Dendritic cell treated with granulocyte-macrophage colony-stimulating factor and Interleukin-4, amounts not matched to agents 40 ng/mL and 50 ng/mL, for 4 days (primary cell): ENCODE measurements around the gene RARG.
A peak's percentile ranks its signal among the peaks of the same experiment; 100 is the strongest.

Source experiments
- H3K27ac Mint-ChIP-seq: one replicate; pipeline ENCODE4 v1.8.0; 2022; ENCODE audit warnings: mild to moderate bottlenecking, mixed read lengths
- H3K27me3 Mint-ChIP-seq: one replicate; pipeline ENCODE4 v1.8.0; 2022; ENCODE audit warnings: mild to moderate bottlenecking, mixed read lengths
- H3K36me3 Mint-ChIP-seq: one replicate; pipeline ENCODE4 v1.8.0; 2022; ENCODE audit warnings: low read depth, mixed read lengths
- H3K4me1 Mint-ChIP-seq: one replicate; pipeline ENCODE4 v1.8.0; 2022; ENCODE audit warnings: low read depth, mixed read lengths
- H3K4me3 Mint-ChIP-seq: one replicate; pipeline ENCODE4 v1.8.0; 2022; ENCODE audit warnings: mild to moderate bottlenecking, moderate library complexity, mixed read lengths
- H3K9me3 Mint-ChIP-seq: one replicate; pipeline ENCODE4 v1.8.0; 2022; ENCODE audit warnings: mixed read lengths
- intact Hi-C: fragments of 100-400 bp; cut with micrococcal nuclease; formaldehyde crosslinking; loops from one replicate; pipeline ENCODE4 v1.15.0; 2022

Gene RARG

DNA sequence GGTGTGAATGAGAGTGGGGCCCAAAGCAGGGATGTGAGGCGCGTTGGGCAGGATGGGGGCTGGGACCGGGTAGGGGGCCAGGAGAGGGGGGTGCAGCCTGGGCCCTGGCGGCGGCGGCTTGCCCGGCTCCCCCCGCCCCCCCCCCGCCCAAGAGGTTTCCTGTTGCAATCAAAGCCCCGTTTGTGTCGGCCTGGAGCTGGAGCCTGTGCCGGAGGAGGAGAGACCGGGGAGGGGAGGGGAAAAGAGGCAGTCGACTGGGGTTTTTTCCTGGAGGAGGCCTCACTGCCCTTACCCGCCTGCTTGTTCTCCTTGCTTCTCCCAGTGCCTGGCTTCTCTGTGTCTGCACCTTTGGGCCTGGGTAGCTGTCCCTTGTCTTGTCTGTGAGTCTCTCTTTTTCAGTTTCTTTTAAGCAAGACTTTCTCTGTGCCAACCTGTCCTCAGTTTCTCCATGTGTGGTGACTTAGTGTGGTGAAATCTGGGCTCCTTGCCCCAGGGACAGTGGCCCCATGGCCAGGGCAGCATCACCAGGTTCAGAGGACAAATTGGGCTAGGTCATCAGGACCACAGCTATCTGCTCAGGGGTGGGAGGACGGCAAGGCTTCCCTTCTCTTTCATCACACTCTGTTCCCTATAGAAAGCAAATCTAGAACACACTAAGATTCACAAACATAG, 8.5 kb downstream of the RARG start:
- intact Hi-C loops, result no loop called here
- peaks cover 24% of the 10 kb centered on the region for H3K27me3 Mint-ChIP-seq
- peaks cover 8% of the 10 kb centered on the region for H3K36me3 Mint-ChIP-seq
- no peak overlapping the region for H3K4me3 Mint-ChIP-seq
- H3K9me3 Mint-ChIP-seq, result no peaks in the 10 kb centered on the region
- H3K4me1 Mint-ChIP-seq, result peaks cover 85% of the 10 kb centered on the region
- peak overlapping the region; percentile 36 for H3K27ac Mint-ChIP-seq

GRCh38 chr12:53222806-53223261, 9.2 kb downstream of the RARG start:
- Mint-ChIP-seq H3K9me3 (no peaks in the 10 kb centered on the region), H3K27me3 (peaks cover 24% of the 10 kb centered on the region), H3K27ac (peak overlapping the region; percentile 36), H3K4me3 (no peak overlapping the region), H3K36me3 (peaks cover 8% of the 10 kb centered on the region), H3K4me1 (peaks cover 85% of the 10 kb centered on the region)
- intact Hi-C loops, result no loop called here

DNA sequence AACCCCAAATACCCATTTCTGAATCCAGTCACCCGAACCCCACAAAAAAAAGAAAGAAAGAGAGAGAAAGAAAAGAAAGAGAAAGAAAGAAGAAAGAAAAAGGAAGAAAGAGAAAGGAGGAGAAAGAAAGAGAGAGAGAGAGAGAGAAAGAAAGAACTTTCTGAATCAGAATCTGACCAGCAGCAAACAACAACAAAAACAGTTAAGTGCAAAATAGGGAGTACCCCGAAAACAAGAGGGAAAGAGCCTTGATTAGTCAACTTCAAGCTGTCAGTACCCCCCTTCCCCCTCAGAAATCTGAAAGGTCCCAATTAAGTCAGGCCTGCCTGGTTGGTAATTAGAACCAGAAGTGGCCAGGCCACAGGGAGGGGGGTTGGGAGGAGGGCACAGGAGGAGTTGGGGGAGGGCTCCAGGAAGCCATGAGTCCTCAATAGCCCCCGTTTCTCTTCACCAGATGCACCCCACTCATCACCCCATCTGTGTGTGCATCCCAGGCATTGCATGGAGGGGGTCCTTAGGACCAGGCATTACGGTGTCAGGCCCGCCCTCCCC, 9.8 kb downstream of the RARG start:
- Mint-ChIP-seq H3K36me3 (peaks cover 10% of the 10 kb centered on the region), H3K27me3 (peaks cover 24% of the 10 kb centered on the region), H3K9me3 (no peaks in the 10 kb centered on the region), H3K4me3 (peak overlapping the region; percentile 54), H3K4me1 (peaks cover 85% of the 10 kb centered on the region), H3K27ac (peak overlapping the region; percentile 96)
- intact Hi-C loops, result no loop called here

GRCh38 chr12:53221203-53222080, 10.6 kb downstream of the RARG start:
- Mint-ChIP-seq H3K27me3 (peaks cover 19% of the 10 kb centered on the region), H3K36me3 (peaks cover 18% of the 10 kb centered on the region), H3K4me3 (peak overlapping the region; percentile 87), H3K27ac (peak overlapping the region; percentile 96), H3K4me1 (peaks cover 88% of the 10 kb centered on the region), H3K9me3 (no peaks in the 10 kb centered on the region)
- intact Hi-C loops, result loop anchor here (2.0 kb wide), 3 partner anchors 31 to 77 kb away; partner anchors contain the start of genes ESPL1 and MYG1

GRCh38 chr12:53220694-53221202, 11.3 kb downstream of the RARG start:
- peak overlapping the region; percentile 87 for H3K4me3 Mint-ChIP-seq
- peaks cover 91% of the 10 kb centered on the region for H3K4me1 Mint-ChIP-seq
- peaks cover 17% of the 10 kb centered on the region for H3K27me3 Mint-ChIP-seq
- intact Hi-C loops, result loop anchor here (2.0 kb wide), 3 partner anchors 32 to 78 kb away; partner anchors contain the start of genes ESPL1 and MYG1
- peak overlapping the region; percentile 96 for H3K27ac Mint-ChIP-seq
- H3K9me3 Mint-ChIP-seq, result no peaks in the 10 kb centered on the region
- peaks cover 24% of the 10 kb centered on the region for H3K36me3 Mint-ChIP-seq

DNA sequence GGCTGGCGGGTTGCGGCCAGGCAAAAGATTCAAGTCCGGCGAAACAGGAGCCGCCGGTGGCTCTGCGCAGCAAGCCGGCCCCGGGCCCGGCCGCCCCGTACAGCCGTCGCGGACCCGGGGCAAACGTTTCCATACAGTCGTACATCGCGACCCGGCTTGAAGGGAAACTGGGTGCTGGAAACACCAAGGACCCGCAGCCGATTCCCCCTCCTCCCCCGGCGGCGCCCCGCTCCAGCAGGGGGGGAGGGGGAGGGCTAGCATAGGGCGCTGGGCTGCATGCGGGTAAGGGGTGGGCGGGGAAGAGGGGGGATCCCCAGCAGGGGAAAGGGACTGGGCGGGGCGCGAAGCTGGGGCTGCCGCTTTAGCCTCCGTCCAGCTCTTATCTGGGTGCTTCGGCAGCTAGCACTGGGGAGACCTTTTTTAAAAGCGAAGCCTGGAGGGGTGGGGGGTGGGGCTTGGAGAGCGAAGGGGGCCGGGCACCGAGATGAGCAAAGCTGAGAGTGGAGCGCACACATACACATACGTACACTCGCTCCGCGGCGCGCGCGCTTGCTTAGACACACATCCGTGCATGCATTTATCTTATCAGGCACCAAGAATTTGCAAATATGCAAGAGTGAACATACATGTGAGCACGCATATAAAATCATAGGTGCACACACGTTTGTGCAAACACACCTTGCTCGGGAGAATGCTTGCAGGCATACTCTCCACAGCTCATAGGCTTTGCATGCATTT, 11.9 kb downstream of the RARG start:
- Mint-ChIP-seq H3K27me3 (peaks cover 11% of the 10 kb centered on the region), H3K36me3 (peaks cover 30% of the 10 kb centered on the region), H3K4me3 (peak overlapping the region; percentile 87), H3K4me1 (peaks cover 91% of the 10 kb centered on the region), H3K27ac (peak overlapping the region; percentile 96), H3K9me3 (no peaks in the 10 kb centered on the region)
- intact Hi-C loops, result loop anchor here (2.0 kb wide), 3 partner anchors 33 to 79 kb away; partner anchors contain the start of genes ESPL1 and MYG1

DNA sequence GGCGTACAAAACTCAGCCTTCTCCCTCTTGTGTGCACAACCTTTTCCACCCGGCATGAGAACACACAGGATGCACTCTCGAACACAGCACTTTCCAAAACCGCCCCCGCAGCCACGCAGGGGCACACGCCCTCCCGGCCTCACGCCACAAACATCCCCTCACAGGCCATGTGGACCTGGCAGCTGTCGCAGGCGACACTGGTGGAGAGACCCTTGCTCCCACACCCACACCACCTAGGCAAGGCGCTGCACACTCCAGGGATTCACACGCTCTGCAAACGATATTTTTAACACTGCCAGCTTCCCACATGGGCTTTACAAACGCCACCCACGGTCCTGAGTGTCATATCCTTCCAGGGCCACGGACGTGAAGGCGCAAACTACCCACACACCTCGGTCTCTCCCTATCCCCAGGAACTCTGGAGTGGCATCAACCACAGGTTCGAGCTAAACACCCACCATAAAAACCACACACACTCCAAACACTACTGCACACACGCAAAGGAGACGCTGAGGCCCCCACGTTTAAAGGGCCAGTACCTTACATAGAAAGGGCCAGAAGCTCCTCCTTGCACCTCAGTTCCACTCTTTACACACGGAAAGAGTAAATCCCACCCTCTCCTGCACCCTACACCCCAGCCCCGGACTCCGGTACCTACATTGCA, 12.6 kb downstream of the RARG start:
- no peaks in the 10 kb centered on the region for H3K9me3 Mint-ChIP-seq
- peak overlapping the region; percentile 87 for H3K4me3 Mint-ChIP-seq
- peaks cover 91% of the 10 kb centered on the region for H3K4me1 Mint-ChIP-seq
- intact Hi-C loops, result no loop called here
- H3K27me3 Mint-ChIP-seq, result peaks cover 8% of the 10 kb centered on the region
- H3K36me3 Mint-ChIP-seq, result peaks cover 37% of the 10 kb centered on the region
- H3K27ac Mint-ChIP-seq, result peak overlapping the region; percentile 96

GRCh38 chr12:53218551-53219291, 13.3 kb downstream of the RARG start:
- Mint-ChIP-seq H3K4me1 (peaks cover 91% of the 10 kb centered on the region), H3K27me3 (peaks cover 6% of the 10 kb centered on the region), H3K9me3 (no peaks in the 10 kb centered on the region), H3K27ac (peak overlapping the region; percentile 96), H3K4me3 (peak overlapping the region; percentile 87), H3K36me3 (peaks cover 44% of the 10 kb centered on the region)
- intact Hi-C loops, result no loop called here

DNA sequence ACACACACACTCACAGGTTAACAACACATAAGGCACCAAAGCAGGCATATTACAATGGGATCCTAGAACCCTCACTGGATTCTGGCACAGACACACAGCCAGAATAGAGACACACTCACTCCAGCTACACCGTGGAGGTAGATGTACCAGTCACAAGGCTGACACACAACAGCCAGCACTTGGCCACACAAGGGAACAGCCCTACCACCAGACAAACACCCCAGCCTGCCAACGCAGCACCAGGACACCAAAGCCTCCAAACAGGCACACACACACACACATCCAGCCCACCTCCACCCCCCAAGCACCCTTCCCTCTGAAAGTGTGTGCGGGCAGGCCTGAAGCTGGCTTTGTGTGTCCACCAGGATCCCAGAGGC, 14.1 kb downstream of the RARG start:
- Mint-ChIP-seq H3K4me3 (peak overlapping the region; percentile 69), H3K9me3 (no peaks in the 10 kb centered on the region), H3K27ac (peak overlapping the region; percentile 96), H3K27me3 (peaks cover 3% of the 10 kb centered on the region), H3K4me1 (peaks cover 91% of the 10 kb centered on the region), H3K36me3 (peaks cover 52% of the 10 kb centered on the region)
- intact Hi-C loops, result no loop called here

DNA sequence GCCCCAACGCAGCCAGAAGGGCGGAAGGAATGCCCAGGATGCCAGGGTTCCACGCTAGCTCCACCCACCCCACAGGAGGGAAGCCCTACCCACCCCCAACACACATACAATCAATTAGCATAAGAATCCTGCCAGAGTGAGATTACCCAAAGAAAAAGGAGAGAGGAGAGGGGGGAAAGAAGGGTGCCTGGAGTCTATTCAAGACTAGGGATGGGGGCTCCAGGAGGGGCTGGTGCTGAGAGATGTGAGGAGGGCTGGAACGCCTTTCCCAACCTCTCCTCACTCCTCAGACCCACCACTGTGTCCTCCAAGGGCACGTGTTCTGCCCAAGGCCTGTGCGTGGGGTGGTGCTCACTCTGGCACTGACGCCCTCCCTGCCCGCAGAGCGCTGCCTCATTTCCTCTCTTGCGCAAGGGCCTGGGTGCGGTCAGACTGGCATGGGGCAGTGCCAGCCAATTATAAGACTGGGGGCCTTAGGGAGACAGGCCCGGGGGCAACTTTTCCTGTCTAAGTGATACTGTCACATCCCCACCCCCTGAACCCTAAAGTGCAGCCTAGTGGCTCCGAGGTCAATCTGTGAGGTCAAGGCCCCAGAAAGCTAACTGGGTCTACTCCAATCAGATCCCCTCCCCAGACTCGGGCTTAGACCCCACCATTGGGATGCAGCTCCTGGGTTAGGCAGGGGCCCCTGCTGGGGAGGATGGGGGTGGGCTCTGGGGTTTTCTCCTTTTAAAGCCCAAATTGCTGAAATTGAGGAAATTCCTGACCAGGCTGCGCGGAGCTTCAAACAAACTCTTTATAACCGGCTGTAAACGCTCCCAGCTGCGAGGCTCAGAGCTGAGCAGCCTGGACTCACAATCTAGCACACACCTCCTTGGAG, 14.7 kb downstream of the RARG start:
- peak overlapping the region; percentile 96 for H3K27ac Mint-ChIP-seq
- H3K36me3 Mint-ChIP-seq, result peaks cover 58% of the 10 kb centered on the region
- intact Hi-C loops, result no loop called here
- peaks cover 3% of the 10 kb centered on the region for H3K27me3 Mint-ChIP-seq
- peak overlapping the region; percentile 69 for H3K4me3 Mint-ChIP-seq
- H3K9me3 Mint-ChIP-seq, result no peaks in the 10 kb centered on the region
- H3K4me1 Mint-ChIP-seq, result peaks cover 85% of the 10 kb centered on the region

DNA sequence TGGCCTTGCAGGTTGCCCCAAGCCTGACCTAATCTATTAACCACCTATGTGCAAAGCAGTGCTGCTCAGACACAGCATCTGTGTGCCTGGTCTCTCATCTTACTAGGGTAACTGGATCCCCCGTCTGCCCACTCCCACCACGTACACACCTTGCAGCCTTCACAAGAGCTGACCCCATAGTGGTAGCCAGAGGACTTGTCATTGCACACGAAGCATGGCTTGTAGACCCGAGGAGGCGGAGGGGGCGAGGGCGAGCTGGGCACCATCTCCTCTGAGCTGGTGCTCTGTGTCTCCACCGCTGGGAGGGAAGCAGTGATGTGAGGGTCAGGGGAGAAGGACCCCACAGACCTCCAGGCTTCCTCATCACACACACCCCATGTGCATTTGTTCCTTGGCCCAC, 16.5 kb downstream of the RARG start:
- Mint-ChIP-seq H3K27ac (peak overlapping the region; percentile 96), H3K9me3 (no peaks in the 10 kb centered on the region), H3K4me1 (peaks cover 72% of the 10 kb centered on the region), H3K4me3 (no peak overlapping the region), H3K36me3 (peaks cover 76% of the 10 kb centered on the region), H3K27me3 (no peaks in the 10 kb centered on the region)
- intact Hi-C loops, result no loop called here
